ENCODE measurements around the gene PSMD3.

The PSMD3 gene

GRCh38 chr17:39966771-39967170 is 13.8 kb upstream of the PSMD3 start:
- TF ChIP-seq TAF1 (IDR thresholded peaks at IDR 0.05; ENCODE audit: low read depth) (no peak), TCF12 (IDR thresholded peaks at IDR 0.05; ENCODE audit: low read depth) (no peak), NFIC (IDR thresholded peaks at IDR 0.05) (no peak)

- no peak for TF ChIP-seq TEAD4 (IDR thresholded peaks at IDR 0.05)
- no peak for TF ChIP-seq CREB1 (IDR thresholded peaks at IDR 0.05; ENCODE audit: low read depth)
- no peak for TF ChIP-seq ZBTB7A (IDR thresholded peaks at IDR 0.05; ENCODE audit: low read depth)
- TF ChIP-seq EP300 (IDR thresholded peaks at IDR 0.05; ENCODE audit: borderline replicate concordance), result no peak
Observed at GRCh38 chr17:39968761-39969160, 11.8 kb upstream of the PSMD3 start.

- no peak for TF ChIP-seq TCF12 (IDR thresholded peaks at IDR 0.05; ENCODE audit: low read depth)
- TF ChIP-seq NFIC (IDR thresholded peaks at IDR 0.05), result no peak
Observed at GRCh38 chr17:39969375-39969774, 11.2 kb upstream of the PSMD3 start.

GRCh38 chr17:39970157-39970692 is 10.4 kb upstream of the PSMD3 start:
- no peak for TF ChIP-seq YY1 (IDR thresholded peaks at IDR 0.05; ENCODE audit: low read depth)
- no peak for TF ChIP-seq RAD21 (IDR thresholded peaks at IDR 0.05; ENCODE audit: low read depth)
- no peak for TF ChIP-seq ZBTB7A (IDR thresholded peaks at IDR 0.05; ENCODE audit: low read depth)
- no peak for TF ChIP-seq TEAD4 (IDR thresholded peaks at IDR 0.05)
- TF ChIP-seq NFIC (IDR thresholded peaks at IDR 0.05), result no peak
- no peak for TF ChIP-seq CEBPB (IDR thresholded peaks at IDR 0.05)
- TF ChIP-seq EP300 (IDR thresholded peaks at IDR 0.05; ENCODE audit: borderline replicate concordance), result no peak
- no peak for TF ChIP-seq TCF12 (IDR thresholded peaks at IDR 0.05; ENCODE audit: low read depth)
- TF ChIP-seq TAF1 (IDR thresholded peaks at IDR 0.05; ENCODE audit: low read depth), result no peak
- no peak for TF ChIP-seq EGR1 (IDR thresholded peaks at IDR 0.05)
- no peak for TF ChIP-seq MAX (IDR thresholded peaks at IDR 0.05)
- no peak for TF ChIP-seq CREB1 (IDR thresholded peaks at IDR 0.05; ENCODE audit: low read depth)
- TF ChIP-seq REST (IDR thresholded peaks at IDR 0.05; ENCODE audit: low read depth), result no peak
- TF ChIP-seq USF1 (IDR thresholded peaks at IDR 0.05), result no peak
- TF ChIP-seq FOXM1 (IDR thresholded peaks at IDR 0.05; ENCODE audit: borderline replicate concordance, low read depth), result no peak

- TF ChIP-seq MAX (IDR thresholded peaks at IDR 0.05) (no peak), TEAD4 (IDR thresholded peaks at IDR 0.05) (no peak), RAD21 (IDR thresholded peaks at IDR 0.05; ENCODE audit: low read depth) (no peak)
Observed at GRCh38 chr17:39971076-39971603, 9.5 kb upstream of the PSMD3 start.

- no peak for TF ChIP-seq EGR1 (IDR thresholded peaks at IDR 0.05)
- TF ChIP-seq CEBPB (IDR thresholded peaks at IDR 0.05), result no peak
- TF ChIP-seq TAF1 (IDR thresholded peaks at IDR 0.05; ENCODE audit: low read depth), result no peak
- TF ChIP-seq MAX (IDR thresholded peaks at IDR 0.05), result no peak
- no peak for TF ChIP-seq ZBTB7A (IDR thresholded peaks at IDR 0.05; ENCODE audit: low read depth)
- no peak for TF ChIP-seq TCF12 (IDR thresholded peaks at IDR 0.05; ENCODE audit: low read depth)
- TF ChIP-seq YY1 (IDR thresholded peaks at IDR 0.05; ENCODE audit: low read depth), result no peak
- TF ChIP-seq FOXM1 (IDR thresholded peaks at IDR 0.05; ENCODE audit: borderline replicate concordance, low read depth), result no peak
- TF ChIP-seq USF1 (IDR thresholded peaks at IDR 0.05), result no peak
- no peak for TF ChIP-seq CREB1 (IDR thresholded peaks at IDR 0.05; ENCODE audit: low read depth)
- no peak for TF ChIP-seq REST (IDR thresholded peaks at IDR 0.05; ENCODE audit: low read depth)
- TF ChIP-seq RAD21 (IDR thresholded peaks at IDR 0.05; ENCODE audit: low read depth), result no peak
- no peak for TF ChIP-seq EP300 (IDR thresholded peaks at IDR 0.05; ENCODE audit: borderline replicate concordance)
Observed at GRCh38 chr17:39972271-39972670, 8.3 kb upstream of the PSMD3 start.

All from Ishikawa (cell line).